NB4 (cell line): ENCODE results near the gene LLPH.
A peak's percentile ranks its signal among the peaks of the same experiment; 100 is the strongest.

Experiments
- CTCF ChIP-seq: IDR thresholded peaks from one replicate; pipeline ENCODE4 v1.5.1; 2012; ENCODE audit warnings: low read depth, low read length
- MAX ChIP-seq: IDR thresholded peaks from 2 replicates; pipeline ENCODE4 v1.6.1; 2011; ENCODE audit warnings: low read depth, low read length

- peak; percentile 83 for TF ChIP-seq CTCF
- no peak for TF ChIP-seq MAX
These were observed 43.1 kb downstream of the LLPH start for GRCh38 chr12:66087365-66087943.
